PFSK-1 (cell line): Measurements from ENCODE around the gene PRKAR2A.

ENCODE experiments used
- POLR2AphosphoS5 ChIP-seq: IDR thresholded peaks from 2 replicates; pipeline ENCODE4 v1.6.1; 2012; ENCODE audit warnings: low read depth, mild to moderate bottlenecking, control low read depth, low read length, moderate library complexity
- SIN3A ChIP-seq: IDR thresholded peaks from 2 replicates; pipeline ENCODE4 v1.6.1; 2012; ENCODE audit warnings: mild to moderate bottlenecking, low read length, moderate library complexity, borderline replicate concordance; ENCODE audit not compliant: insufficient read depth
- TAF1 ChIP-seq: IDR thresholded peaks from 2 replicates; pipeline ENCODE4 v1.6.1; 2012; ENCODE audit warnings: low read length, control low read depth, borderline replicate concordance; ENCODE audit not compliant: insufficient read depth
- TF ChIP-seq, protein P1 (sequence below), 2 experiments: IDR thresholded peaks; 2 replicates each; pipeline versions ENCODE4 v1.6.1 to v1.8.0; 2011 to 2012; ENCODE audit warnings: low read depth in 2 of 2, low read length in 2 of 2, control low read depth in 1 of 2, inconsistent platforms in 1 of 2, mild to moderate bottlenecking in 1 of 2, moderate library complexity in 1 of 2; ENCODE audit not compliant: insufficient read depth in 1 of 2

GRCh38 chr3:48697952-48698351 is 149.7 kb downstream of the PRKAR2A start:
- no peak for TF ChIP-seq SIN3A
- TF ChIP-seq, protein P1, sequence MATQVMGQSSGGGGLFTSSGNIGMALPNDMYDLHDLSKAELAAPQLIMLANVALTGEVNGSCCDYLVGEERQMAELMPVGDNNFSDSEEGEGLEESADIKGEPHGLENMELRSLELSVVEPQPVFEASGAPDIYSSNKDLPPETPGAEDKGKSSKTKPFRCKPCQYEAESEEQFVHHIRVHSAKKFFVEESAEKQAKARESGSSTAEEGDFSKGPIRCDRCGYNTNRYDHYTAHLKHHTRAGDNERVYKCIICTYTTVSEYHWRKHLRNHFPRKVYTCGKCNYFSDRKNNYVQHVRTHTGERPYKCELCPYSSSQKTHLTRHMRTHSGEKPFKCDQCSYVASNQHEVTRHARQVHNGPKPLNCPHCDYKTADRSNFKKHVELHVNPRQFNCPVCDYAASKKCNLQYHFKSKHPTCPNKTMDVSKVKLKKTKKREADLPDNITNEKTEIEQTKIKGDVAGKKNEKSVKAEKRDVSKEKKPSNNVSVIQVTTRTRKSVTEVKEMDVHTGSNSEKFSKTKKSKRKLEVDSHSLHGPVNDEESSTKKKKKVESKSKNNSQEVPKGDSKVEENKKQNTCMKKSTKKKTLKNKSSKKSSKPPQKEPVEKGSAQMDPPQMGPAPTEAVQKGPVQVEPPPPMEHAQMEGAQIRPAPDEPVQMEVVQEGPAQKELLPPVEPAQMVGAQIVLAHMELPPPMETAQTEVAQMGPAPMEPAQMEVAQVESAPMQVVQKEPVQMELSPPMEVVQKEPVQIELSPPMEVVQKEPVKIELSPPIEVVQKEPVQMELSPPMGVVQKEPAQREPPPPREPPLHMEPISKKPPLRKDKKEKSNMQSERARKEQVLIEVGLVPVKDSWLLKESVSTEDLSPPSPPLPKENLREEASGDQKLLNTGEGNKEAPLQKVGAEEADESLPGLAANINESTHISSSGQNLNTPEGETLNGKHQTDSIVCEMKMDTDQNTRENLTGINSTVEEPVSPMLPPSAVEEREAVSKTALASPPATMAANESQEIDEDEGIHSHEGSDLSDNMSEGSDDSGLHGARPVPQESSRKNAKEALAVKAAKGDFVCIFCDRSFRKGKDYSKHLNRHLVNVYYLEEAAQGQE (IDR thresholded peaks at IDR 0.05; ENCODE audit: insufficient read depth in 1 of 2, low read depth in 2 of 2, low read length in 2 of 2) = no peak
- TF ChIP-seq TAF1 = no peak
- no peak for TF ChIP-seq POLR2AphosphoS5
